B cell (primary cell): Measurements from ENCODE around the gene FBN2.

Source experiments
- EZH2 ChIP-seq: IDR thresholded peaks from 2 replicates; pipeline ENCODE4 v1.6.1; 2012; ENCODE audit warnings: borderline replicate concordance, low read depth, mild to moderate bottlenecking, moderate library complexity, low read length; ENCODE audit not compliant: insufficient read depth, poor library complexity, severe bottlenecking
- TF ChIP-seq, protein P1 (sequence below): fragments of 200-600 bp; IDR thresholded peaks from one replicate; pipeline ENCODE4 v1.8.0; 2022; ENCODE audit warnings: antibody characterized with exemption, mild to moderate bottlenecking

DNA sequence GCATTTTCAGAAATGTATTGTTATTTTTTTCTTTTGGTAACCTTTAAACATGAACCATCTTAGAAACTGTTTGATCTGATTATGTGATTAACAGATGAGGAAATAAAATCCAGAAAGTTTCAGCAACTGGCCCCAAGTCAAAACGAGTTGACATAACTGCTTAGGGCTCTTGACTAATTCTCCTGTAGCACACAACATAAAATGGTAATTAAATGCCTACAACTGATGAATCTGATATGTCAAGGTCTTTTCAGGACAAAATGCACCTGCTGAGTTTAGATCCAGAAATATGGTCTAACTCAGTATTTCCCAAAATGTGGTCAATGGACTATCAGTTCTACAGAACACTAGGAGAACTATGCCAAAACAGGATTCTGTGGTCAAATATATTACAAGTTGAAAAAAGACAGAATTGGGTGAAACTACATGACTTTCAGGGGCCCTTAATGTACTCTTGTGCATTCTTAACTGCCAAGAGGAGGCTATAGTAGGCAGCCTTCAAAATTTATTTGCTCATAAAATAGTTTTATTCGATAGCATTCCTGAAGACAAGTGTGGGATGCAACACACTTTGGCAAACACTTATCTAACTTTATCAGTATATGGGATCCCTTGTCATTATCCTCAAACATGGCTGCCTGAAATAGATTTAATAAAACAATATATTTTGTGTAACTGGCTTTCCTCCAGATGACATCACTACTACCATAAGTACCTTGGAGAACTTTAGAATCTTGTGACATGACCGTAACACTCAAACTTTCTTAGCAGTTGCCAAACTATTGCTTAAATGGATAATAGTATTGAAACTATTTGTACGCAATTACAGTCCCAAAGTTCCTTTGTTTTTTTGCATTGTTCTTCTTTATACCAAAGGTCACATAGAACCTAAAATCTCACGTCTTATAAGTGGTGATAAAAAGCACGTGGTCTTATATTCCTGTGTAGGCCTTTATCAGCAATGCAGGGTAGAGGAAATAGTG, 59.4 kb downstream of the FBN2 start:
- TF ChIP-seq, protein P1, sequence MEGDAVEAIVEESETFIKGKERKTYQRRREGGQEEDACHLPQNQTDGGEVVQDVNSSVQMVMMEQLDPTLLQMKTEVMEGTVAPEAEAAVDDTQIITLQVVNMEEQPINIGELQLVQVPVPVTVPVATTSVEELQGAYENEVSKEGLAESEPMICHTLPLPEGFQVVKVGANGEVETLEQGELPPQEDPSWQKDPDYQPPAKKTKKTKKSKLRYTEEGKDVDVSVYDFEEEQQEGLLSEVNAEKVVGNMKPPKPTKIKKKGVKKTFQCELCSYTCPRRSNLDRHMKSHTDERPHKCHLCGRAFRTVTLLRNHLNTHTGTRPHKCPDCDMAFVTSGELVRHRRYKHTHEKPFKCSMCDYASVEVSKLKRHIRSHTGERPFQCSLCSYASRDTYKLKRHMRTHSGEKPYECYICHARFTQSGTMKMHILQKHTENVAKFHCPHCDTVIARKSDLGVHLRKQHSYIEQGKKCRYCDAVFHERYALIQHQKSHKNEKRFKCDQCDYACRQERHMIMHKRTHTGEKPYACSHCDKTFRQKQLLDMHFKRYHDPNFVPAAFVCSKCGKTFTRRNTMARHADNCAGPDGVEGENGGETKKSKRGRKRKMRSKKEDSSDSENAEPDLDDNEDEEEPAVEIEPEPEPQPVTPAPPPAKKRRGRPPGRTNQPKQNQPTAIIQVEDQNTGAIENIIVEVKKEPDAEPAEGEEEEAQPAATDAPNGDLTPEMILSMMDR = no peak
- TF ChIP-seq EZH2 = no peak
